ENCODE results near the gene FOXD2.

The FOXD2 gene

DNA sequence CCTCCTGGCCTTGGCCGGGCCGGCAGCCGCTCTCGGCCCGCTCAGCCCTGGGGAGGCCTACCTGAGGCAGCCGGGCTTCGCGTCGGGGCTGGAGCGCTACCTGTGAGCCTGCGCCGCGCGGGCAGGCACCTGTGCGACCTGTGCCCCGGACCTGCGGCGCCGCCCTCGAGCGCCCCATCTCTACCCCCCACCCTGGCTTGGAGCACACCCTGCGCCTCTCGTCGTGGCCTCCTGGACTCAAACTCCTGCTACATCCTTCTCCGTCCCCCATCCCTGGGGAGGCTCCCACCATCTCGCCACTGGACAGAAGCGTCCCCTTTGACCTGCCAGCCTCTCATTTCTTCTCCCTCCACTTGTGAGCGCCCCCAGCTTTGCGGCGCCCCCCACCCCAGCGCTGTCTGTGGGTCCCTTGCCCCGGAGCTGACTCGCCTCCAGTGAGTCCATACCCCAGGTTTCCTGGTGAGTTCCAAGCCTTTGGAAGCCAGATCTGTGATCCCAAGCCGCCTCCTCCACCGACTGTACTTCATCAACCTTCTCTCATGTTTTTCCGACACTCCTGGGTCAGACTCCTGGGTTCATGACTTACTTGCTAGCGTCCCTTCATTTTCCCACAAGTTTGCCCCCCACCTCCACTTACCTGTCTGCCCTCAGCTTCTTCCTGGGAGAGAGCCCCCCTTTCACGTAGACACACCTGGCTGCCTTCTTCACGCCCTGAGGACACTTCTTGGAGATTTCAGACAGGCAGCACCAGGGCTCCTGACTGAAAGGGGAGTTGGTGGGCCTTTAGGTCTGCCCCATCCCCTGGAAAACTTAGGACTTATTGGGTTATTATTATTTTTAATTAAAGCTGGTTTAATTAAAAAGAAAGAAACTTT is 20.4 kb upstream of the FOXD2 start:
- DNase-seq (ENCODE audit: low spot score), result no peak

DNA sequence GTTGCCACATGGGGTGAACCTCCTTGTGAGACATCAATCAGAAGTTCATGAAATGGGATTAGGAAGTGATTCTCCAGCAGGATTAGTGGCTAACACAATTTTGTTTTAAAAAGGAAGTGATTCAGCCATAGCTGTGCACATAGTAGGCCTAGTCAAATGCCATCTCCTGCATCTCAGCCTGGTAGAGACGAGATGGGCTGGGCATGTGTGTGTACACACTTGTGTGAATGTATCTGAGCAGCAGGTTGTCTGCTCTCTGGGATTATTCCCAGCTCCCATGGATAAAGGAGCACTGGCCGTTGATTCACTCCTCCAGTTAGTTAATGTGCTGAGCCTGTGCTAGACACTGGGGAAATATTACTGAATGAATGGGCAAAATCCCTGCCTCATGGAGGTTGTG is 19.7 kb upstream of the FOXD2 start:
- DNase-seq (ENCODE audit: low spot score), result no peak

DNA sequence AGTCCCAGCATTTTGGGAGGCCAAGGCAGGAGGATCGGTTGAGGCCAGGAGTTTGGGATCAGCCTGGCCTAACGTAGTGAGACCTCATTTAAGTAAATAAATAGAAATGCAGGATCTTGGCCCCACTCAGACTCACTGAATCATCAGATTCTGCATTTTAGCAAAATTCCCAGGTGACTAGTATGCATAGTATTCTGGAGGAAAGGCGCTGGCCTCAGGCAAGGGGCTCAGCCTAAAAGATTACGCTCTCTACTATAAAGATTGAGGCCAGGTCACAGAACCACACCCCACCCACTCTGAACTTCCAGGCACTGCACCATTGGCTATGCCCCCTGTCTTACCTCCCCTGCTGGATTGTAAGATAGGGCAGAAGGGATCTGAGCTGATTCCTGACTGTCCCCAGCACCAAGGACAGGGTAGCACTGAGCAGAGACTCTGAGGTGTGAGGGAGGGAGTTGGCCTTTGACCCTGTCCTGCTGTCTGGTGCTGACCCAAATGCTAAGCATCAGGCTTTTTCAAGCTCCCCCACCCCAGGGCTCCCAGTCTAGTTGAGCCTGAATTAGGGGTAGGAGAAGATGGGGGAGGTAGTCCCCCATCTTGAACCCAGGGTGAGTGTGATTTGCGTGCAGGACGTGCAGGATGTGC is 19.0 kb upstream of the FOXD2 start:
- no peak for DNase-seq (ENCODE audit: low spot score)

DNA sequence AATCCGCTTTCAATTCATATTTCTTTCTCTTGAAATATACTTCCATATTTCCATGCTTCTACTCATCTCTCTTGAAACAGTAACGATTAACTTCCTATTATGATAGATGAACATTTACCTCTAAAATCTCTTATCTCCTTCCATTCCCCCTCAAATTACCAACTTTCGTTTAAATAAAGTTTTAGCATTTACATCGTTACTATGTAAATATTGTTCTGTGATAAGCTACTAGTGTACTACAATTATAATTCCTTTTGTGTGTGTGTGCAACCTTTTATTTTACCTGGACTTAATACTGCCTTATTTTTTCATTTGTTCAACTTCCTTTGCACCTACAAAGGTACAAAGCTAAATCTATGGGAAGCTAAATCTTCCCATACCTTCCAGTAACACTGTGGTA is 17.3 kb upstream of the FOXD2 start:
- DNase-seq (ENCODE audit: low spot score), result no peak

DNA sequence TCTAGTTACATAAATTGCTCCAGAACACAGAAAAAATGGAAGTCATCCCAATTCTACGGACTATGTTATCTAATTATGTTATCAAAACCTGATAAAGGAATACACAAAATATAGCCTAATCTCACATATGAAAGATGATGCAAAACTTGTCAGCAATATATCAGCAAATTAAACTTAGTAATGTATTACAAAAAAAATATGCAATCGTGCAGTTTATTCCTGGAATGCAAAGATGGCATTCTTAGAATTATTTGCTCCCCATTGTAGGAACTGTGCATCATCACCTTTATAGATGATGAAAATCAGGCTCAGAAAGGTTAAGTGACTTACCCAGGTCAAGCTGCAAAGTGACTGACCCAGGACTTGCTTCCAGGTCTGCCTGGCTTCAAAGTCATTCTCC is 14.0 kb upstream of the FOXD2 start:
- DNase-seq (ENCODE audit: low spot score), result no peak

DNA sequence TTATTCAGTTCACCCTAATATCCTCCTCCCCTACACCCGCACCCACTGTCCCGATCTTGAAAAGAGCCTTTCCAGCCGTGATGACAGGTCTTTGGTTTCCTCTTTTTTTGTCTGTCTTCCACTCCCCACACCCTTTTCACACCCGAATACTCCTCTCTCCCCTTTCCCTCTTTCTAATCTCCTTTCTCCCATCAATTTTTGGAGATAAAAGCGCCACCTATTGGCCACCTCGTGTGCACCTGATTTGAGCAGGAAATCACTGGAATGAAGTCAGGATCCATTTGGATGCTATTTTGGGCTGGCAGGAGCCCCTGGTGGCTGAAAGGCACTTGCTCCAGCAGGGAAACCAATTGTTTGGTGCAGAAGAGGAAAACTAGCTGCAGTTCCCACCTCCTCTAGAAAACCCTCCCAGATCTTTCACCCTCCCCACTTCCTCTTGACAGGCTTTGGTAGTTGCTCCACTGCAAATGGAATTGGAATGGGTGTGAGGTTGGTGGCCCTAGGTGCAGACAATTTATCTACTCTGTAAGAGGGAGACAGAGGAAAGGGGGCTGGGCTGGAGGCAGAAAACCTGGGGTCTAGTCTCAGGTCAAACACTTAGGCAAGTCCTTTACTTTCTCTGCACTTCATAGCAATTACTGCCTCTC is 13.4 kb upstream of the FOXD2 start:
- DNase-seq (ENCODE audit: low spot score), result peak; percentile 58

DNA sequence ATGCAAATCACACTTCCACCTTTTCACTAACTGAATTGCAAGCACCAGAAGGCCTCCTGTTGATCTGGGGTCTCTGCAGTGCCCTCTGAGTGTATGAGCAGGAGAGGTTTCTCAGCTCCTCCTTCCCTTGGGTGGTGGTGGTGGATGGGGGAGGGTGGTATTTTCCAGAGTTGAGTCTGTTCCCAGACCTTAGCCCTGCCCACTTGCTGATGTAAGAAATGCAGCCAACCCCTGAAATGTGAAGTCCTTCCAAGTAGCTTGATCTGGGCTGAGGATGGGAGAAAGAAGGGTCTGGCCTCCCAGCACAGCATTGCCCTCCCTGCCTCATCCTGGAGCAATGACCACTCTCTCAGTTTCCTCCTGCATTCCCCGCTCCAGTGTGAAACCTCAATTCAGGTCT is 6.3 kb upstream of the FOXD2 start:
- DNase-seq (ENCODE audit: low spot score), result no peak

DNA sequence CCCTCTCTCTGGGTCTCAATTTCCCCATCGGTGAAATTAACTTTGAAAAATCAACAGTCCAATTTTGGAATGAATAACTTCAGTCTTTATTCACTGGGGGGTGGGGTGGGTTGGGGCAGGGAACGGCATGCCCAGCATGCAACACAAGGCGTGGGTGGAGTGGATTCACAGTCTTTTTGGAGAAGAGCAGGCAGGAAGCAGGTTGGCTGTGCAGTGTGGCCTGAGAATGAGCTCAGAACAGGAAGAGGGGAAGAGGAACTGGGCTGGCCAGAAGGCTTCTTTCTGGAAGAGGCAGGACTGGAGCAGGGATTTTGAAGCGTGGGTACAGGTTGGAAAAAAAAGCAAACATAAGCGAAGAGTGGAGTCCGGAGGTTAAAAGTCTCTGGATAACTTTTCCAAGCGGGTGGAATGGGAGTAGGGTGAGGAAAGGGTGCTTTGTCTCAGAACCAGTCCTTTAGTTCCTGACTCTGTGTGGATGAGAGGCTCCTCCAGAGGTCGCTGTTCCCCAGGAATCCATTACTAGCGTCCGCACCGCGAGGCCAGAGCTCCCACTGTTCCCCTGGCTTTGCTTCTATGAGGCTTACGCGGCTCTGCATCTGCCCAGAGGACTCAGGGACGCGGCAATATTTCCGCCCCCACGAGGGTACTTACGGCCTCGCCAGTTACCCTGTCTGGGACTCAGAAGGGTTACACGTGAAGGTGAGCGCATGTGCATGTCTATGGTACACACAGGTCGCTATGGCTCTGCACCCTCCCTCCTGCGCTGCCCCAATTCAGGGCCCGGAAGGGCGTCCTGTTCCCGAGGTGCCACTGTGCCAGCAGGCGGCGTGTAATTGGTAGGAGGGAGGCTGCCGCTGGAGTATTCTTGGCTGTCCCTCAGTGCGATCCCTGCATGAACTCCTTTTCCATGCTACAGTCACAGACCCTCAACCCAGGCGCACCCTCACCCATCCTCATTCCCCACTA is 5.5 kb upstream of the FOXD2 start:
- DNase-seq (ENCODE audit: low spot score), result peak; percentile 74

DNA sequence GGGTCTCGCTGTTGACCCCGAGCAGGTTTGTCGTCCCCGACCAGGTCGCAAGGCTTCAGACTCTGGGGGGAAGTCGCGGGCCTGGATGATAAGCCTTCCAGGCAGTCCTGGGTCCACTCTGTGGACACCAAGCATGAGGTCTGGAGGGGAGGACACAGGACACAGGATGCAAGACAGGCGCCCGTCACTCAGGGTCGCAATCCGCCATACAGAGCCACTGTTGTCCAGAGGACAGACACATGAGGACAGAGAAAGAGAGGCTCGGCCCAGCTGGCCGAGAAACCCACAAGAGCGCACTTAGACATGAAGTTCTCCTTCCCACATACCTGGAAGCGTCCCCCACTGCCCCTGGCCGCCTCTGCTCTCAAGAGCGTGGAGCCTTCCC is 4.8 kb upstream of the FOXD2 start:
- no peak for DNase-seq (ENCODE audit: low spot score)

DNA sequence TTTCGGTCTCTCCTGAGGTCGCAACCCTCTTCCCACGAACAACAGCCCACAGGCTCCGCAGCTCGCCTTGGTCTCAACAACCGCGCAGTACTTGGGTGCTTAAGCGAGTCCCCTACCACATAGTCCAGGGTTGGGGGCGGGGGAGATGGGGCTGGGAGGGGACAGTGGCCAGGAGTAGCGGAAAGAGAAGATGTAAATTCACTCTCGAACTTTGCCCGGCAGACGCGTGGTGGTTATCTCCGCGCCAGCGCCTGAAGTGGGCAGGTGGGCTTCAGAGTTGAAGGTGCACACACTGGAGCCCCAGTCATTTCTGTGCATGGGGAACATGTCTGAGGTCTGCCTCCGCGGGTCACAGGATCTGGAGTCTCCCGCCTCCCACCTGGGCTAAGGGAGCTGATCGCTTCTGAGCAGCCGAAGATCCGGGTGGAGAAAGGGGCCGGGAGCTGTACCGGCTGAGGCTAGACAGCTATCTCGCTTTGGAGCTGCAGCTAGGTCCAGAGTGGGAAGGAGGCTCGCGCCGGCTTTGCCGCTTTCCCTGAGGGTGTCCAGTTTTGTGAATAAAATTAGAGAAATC is 4.3 kb upstream of the FOXD2 start:
- DNase-seq (ENCODE audit: low spot score), result no peak

DNA sequence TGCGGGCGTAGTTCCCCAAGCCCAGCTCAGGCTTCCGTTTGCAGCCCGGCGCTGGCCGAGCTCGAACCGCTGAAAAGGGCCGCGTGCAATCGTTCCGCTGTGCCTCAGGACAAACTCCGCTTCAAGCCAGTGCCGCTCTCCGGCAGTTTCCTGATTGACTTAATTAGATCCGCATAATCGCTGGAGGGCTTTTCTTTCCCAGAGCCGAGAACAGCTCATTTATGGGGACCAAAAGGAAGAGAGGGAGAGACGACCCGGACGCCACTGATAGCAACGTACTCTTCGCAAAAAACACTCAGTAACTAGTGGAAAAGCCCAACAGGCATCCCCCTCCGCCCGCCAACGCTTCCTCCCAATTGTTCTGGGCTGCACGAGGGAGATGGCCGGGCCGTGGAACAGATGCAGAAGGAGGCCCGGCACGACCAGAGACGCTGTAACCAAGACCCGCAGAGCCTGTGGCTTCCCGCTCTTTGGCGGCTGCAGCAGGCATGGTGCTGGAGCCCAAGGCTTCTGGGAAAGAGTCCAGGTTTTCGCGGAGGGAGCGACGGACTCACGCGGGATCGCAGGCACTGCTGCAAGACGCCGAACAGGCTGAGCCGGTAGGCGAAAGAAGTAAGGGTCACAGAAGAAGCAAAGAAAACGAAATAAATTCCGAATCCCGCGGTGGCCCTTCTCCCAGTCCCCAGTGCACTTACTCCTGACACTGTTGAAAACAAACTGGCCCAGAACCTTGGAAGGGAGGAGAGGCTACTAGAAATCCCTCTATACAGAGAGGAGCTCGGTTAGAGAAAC is 3.6 kb upstream of the FOXD2 start:
- peak; percentile 41 for DNase-seq (ENCODE audit: low spot score)

DNA sequence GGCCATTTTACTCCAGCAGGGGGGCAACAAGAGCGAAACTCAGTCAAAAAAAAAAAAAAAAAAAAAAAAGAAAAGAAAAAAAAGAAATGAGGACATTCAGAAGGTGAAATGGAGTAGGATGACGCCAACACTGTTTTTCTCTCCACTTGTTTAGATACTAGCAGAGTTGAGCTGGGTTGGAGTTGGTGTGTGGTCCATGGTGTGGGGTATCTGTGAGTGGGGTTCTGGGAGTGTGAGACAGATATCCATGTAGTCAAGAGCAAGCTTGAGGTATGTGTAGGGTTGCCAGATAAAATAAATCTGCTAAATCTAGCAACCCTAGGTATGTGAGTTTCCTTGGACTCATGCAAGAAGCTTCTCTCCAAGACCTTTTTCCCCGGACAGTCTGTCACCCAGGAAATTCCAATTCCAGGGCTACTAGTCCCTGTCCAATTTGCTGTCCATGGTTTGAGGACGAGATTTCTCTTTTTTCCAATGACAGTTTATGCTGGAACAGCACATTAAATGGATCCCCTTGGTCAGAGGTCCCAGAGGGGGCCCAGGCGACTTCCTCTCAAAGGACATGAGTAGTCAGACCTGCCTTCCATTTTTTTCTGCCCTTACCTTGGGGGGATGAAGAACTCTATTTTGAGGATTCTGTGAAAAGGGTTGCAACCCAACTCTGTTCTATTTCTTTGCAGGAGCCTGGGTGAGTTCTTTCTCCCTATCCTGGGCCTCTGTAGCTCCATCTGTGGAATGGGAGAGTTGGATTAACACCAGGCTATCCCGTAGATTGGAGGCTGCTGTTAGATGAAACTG is 2.1 kb upstream of the FOXD2 start:
- no peak for DNase-seq (ENCODE audit: low spot score)

DNA sequence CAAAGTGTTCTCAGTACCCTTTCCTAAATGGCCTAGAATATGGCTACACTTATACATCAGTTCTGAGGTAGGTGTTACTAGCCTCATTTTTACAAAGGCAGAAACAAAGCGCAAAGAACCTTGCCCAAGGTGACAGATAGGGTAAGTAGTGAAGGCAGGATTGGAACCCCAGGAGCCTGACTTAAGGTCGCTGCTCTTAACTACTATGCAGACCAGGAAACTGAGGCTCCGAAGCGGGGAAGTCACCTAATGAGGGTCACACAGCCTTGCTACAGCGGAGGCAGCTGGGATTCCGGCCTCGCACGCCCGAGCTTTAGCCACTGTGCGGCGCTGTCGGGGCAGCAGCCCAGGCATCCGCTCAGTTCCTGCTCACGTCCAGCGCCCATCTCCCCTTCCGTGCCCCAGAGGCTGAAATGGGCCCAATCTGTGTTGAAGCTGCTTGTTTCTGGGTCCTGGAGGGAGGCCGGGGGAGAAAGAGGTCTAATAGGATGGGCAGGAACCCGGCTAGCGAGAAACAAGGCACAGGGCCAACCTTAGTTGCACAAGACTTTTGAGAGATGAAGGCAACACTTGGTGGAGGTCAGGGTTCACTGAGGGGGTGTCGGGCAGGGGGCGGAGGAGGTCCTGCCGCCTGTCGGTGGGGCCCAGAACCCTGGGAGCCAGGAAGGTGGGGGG is 1.4 kb upstream of the FOXD2 start:
- DNase-seq (ENCODE audit: low spot score), result peak; percentile 58

DNA sequence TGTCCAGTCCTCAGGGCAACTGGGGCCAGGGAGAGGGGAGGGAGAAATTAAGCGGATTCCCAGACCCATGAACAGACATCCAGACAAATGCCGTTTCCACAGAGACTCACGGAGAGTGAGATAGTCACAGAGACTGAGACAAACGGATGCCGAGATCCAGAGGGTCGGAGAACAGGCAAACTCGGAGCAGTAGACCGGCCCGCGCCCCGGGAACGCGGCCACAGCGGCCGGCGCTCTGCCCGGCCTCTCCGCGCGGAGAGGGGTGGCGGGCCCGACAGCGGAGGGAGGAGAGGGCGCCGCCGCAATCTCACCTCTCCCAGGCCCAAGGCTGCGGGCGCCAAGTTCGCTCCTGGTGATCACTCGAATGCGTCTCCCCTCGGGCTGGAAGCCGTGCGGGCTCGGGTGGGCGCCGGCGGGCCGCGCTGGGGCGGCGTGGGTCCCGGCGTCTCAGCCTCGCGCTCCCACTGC is 831 bp upstream of the FOXD2 start:
- peak; percentile 14 for DNase-seq (ENCODE audit: low spot score)

DNA sequence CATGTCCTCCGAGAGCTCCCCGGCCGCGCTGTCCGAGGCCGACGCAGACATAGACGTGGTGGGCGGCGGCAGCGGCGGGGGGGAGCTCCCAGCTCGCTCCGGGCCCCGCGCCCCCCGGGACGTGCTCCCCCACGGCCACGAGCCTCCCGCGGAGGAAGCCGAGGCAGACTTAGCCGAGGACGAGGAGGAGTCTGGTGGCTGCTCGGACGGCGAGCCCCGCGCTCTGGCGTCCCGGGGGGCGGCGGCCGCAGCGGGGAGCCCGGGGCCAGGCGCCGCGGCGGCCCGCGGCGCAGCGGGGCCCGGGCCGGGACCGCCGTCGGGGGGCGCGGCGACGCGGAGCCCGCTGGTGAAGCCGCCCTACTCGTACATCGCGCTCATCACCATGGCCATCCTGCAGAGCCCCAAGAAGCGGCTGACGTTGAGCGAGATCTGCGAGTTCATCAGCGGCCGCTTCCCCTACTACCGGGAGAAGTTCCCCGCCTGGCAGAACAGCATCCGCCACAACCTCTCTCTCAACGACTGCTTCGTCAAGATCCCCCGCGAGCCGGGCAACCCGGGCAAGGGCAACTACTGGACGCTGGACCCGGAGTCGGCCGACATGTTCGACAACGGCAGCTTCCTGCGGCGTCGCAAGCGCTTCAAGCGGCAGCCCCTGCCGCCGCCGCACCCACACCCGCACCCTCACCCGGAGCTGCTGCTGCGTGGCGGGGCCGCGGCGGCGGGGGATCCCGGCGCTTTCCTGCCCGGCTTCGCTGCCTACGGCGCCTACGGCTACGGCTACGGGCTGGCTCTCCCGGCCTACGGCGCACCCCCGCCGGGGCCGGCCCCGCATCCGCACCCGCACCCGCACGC is 547 bp downstream of the FOXD2 start:
- no peak for DNase-seq (ENCODE audit: low spot score)

DNA sequence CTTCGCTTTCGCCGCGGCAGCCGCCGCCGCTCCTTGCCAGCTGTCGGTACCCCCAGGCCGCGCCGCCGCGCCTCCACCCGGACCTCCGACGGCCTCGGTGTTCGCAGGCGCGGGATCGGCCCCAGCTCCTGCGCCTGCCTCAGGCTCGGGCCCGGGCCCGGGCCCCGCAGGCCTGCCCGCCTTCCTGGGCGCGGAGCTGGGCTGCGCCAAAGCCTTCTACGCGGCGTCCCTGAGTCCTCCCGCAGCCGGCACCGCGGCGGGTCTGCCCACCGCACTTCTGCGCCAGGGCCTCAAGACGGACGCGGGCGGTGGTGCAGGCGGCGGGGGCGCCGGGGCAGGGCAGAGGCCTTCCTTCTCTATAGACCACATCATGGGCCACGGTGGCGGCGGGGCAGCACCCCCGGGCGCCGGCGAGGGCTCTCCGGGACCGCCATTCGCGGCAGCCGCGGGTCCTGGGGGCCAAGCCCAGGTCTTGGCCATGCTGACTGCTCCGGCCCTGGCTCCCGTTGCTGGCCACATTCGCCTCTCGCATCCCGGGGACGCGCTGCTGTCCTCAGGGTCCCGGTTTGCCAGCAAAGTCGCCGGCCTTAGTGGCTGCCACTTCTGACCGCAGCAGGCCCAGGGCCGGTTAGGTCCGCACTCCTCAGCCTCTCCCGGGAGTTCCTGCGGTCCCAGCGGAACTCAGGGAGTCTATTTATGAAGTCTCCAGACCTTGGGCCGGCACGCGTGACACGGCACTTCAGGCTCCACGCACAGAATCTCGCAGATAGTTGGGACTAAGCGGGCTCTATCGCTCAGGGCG is 1.4 kb downstream of the FOXD2 start:
- no peak for DNase-seq (ENCODE audit: low spot score)

DNA sequence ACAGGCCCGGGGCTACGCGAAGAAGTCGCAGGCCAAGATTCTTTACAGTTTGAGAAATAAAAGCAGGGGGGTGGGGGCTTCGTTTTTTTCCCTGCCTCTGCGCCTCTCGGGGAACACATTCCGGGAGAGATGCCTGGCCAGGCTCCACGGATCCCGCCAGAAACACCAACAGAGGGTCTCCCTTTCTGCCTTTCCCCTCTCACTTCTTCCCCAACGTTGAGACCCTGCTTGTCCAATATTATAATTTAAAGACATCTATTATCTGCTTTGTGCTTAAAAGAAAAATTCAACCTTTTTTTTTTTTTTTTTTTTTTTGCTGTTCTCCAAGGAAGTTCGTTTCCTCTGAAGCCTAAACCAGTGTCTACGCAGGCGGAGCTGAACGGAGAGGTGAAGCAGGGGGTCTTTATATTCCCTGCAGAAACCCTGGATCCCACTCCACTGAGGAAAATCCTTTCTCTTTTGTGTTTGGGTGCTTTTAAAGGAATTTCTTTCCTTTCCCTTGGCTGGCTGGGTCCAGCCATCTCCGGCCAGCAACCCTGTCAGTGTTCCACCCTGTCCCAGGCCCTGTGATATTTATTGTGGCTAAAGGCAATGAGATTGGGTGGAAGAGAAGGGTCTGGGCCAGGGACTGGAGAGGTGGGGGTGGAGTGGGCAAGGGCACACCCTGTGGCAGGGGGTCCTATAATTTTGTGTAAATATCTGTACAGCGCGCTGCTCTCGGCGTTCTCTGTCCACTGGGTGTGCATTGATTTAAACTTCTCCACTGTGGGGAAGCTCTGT is 2.2 kb downstream of the FOXD2 start:
- DNase-seq (ENCODE audit: low spot score), result no peak
